T follicular helper cell (primary cell): ENCODE data around the gene MTURN.

Source experiments
- DNase-seq: peaks from one replicate; pipeline ENCODE4 v3.0.0-alpha.2; 2020; ENCODE audit warnings: low read depth

MTURN gene

GRCh38 chr7:30162133-30162532, 27.3 kb downstream of the MTURN start:
- DNase-seq = no peak

- DNase-seq = no peak
Observed at GRCh38 chr7:30162622-30163124, 27.9 kb downstream of the MTURN start.

GRCh38 chr7:30163231-30163894, 28.6 kb downstream of the MTURN start:
- DNase-seq = no peak

- no peak for DNase-seq
Observed at GRCh38 chr7:30164567-30164966, 29.8 kb downstream of the MTURN start.

GRCh38 chr7:30165590-30165989, 30.8 kb downstream of the MTURN start:
- DNase-seq = no peak

GRCh38 chr7:30166155-30166840, 31.5 kb downstream of the MTURN start:
- no peak for DNase-seq

GRCh38 chr7:30166841-30167235, 32.1 kb downstream of the MTURN start:
- DNase-seq = no peak

- no peak for DNase-seq
Observed at GRCh38 chr7:30167901-30168300, 33.1 kb downstream of the MTURN start.

- DNase-seq = no peak
Observed at GRCh38 chr7:30168835-30169573, 34.2 kb downstream of the MTURN start.

GRCh38 chr7:30169579-30169978, 34.8 kb downstream of the MTURN start:
- no peak for DNase-seq

- no peak for DNase-seq
Observed at GRCh38 chr7:30170476-30171205, 35.9 kb downstream of the MTURN start.

GRCh38 chr7:30171766-30172447, 37.1 kb downstream of the MTURN start:
- DNase-seq = no peak

- no peak for DNase-seq
Observed at GRCh38 chr7:30172451-30172850, 37.7 kb downstream of the MTURN start.

- DNase-seq = no peak
Observed at GRCh38 chr7:30173058-30173897, 38.5 kb downstream of the MTURN start.

- no peak for DNase-seq
Observed at GRCh38 chr7:30175180-30175579, 40.4 kb downstream of the MTURN start.

GRCh38 chr7:30175636-30176147, 40.9 kb downstream of the MTURN start:
- DNase-seq = no peak

GRCh38 chr7:30176463-30177109, 41.8 kb downstream of the MTURN start:
- DNase-seq = no peak

- DNase-seq = no peak
Observed at GRCh38 chr7:30177186-30177585, 42.4 kb downstream of the MTURN start.

- DNase-seq = no peak
Observed at GRCh38 chr7:30177965-30178364, 43.2 kb downstream of the MTURN start.
